Activated CD4-positive, alpha-beta T cell treated with anti-CD3 and anti-CD28 coated beads, Interleukin-2, amount 10 ng/mL, durations not matched to agents 7 days and 5 days (primary cell): ENCODE measurements around the gene RCN1. TPM values are rescaled to one million over a fixed set of nuclear protein-coding genes. Genes with fewer than 3 reads are reported as not detected.
A peak's percentile ranks its signal among the peaks of the same experiment; 100 is the strongest.
"Not testable (repeated sequence)": the region's sequence is repeated elsewhere in the genome, so short reads cannot be mapped to it uniquely, and the experiment has no call there.

ENCODE experiments used
- CTCF ChIA-PET: fragments of 350-600 bp; sonication (Branson Sonifier 250); formaldehyde crosslinking; loops from one replicate; lab custom pipeline; 2021; ENCODE audit warnings: antibody characterized with exemption; lab: Charles Lee
- POLR2A ChIA-PET: fragments of 350-600 bp; sonication (Branson Sonifier 250); formaldehyde crosslinking; loops from one replicate; lab custom pipeline; 2021; ENCODE audit warnings: antibody characterized with exemption; lab: Charles Lee
- DNase-seq: peaks from one replicate; pipeline ENCODE4 v3.0.0-alpha.2; 2020
- H3K27ac Mint-ChIP-seq: one replicate; pipeline ENCODE4 v1.8.0; 2021; ENCODE audit warnings: mild to moderate bottlenecking, moderate library complexity, mixed read lengths
- H3K27me3 Mint-ChIP-seq: one replicate; pipeline ENCODE4 v1.8.0; 2021; ENCODE audit warnings: mixed read lengths
- H3K36me3 Mint-ChIP-seq: one replicate; pipeline ENCODE4 v1.8.0; 2021; ENCODE audit warnings: low read depth, mixed read lengths
- H3K4me1 Mint-ChIP-seq: one replicate; pipeline ENCODE4 v1.8.0; 2021; ENCODE audit warnings: mixed read lengths
- H3K4me3 Mint-ChIP-seq: one replicate; pipeline ENCODE4 v1.8.0; 2021; ENCODE audit warnings: mild to moderate bottlenecking, moderate library complexity, mixed read lengths
- H3K9me3 Mint-ChIP-seq: one replicate; pipeline ENCODE4 v1.8.0; 2021; ENCODE audit warnings: mixed read lengths
- total RNA-seq, 2 experiments: library from RNA; stranded (reverse); gene quantifications; one replicate each; pipeline ENCODE4 v1.2.3, GENCODE V29; 2021

RCN1 gene
- total RNA-seq = 10 to 100 TPM; 16.8 to 17.4 TPM

DNA sequence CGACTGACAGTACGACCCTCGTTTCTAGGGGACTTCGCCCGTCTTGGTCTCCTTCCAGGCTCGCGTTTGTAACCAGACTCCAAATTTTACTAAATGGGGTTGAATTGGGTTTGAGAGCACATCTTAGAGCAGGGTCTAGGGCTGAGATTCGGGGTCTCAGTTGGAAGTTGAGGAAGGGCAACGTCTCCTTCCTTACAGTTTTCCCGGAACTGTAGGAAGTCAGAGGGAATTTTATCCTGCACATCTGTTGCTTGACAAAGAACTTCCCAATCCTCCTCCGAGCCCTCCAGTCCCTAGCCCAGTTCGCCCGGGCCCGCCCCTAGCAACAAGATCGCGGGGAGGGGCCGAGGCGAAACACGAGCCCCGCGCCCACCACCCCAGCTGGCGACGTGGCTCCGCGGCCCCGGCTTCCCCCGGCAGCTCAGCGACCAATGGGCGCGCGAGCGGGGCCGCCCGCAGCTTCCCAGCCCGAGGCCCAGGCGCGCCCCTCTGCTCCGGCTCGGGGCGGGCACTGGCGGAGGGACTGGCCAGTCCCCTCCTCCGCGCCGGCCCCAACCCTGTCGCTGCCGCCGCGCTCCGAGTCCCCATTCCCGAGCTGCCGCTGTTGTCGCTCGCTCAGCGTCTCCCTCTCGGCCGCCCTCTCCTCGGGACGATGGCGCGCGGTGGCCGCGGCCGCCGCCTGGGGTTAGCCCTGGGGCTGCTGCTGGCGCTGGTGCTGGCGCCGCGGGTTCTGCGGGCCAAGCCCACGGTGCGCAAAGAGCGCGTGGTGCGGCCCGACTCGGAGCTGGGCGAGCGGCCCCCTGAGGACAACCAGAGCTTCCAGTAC lies at the start of gene RCN1:
TSS of gene RCN1 (plus strand) at position 530 of the 826 bp plus-strand sequence. CDS start at position 653, 123 bp downstream.
- ChIA-PET POLR2A (no interaction called here), CTCF (interaction anchor here (1.3 kb wide), 1 partner anchor 85 kb away, joined by 4 read pairs; no protein-coding TSS in a partner anchor)
- H3K9me3 Mint-ChIP-seq = no peaks in the 10 kb centered on the region
- peaks cover 12% of the 10 kb centered on the region for H3K36me3 Mint-ChIP-seq
- peak within 1 kb of the TSS; percentile 94 for H3K27ac Mint-ChIP-seq
- peaks cover 36% of the 10 kb centered on the region for H3K4me1 Mint-ChIP-seq
- peak within 1 kb of the TSS; percentile 82 for H3K4me3 Mint-ChIP-seq
- peak; percentile 43 for DNase-seq
- peaks cover 16% of the 10 kb centered on the region for H3K27me3 Mint-ChIP-seq

DNA sequence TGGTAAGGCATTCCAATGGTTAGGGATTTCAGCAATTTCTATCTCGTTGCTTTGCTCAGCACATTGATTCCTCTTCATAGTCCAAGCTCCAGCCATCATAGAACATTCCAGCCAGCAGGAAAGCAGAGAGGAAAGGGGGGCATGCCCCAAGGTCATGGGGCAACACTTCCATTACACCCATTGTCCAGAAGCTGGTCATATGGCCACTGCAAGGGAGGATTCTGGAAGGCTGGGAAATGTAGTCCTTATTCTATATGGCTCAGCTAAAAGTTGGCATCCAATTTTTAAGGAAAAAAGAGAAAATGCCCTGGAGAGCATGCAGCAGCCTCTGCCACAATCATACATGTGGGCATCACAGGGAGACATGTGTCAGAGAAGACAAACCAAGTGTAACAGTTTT lies 47.1 kb upstream of the RCN1 start:
- Mint-ChIP-seq H3K36me3 (no peaks in the 10 kb centered on the region), H3K27ac (no peak overlapping the region), H3K4me3 (no peak overlapping the region), H3K4me1 (no peaks in the 10 kb centered on the region), H3K9me3 (no peaks in the 10 kb centered on the region), H3K27me3 (peaks cover 10% of the 10 kb centered on the region)
- POLR2A ChIA-PET = no interaction called here
- CTCF ChIA-PET = no interaction called here
- no peak for DNase-seq

DNA sequence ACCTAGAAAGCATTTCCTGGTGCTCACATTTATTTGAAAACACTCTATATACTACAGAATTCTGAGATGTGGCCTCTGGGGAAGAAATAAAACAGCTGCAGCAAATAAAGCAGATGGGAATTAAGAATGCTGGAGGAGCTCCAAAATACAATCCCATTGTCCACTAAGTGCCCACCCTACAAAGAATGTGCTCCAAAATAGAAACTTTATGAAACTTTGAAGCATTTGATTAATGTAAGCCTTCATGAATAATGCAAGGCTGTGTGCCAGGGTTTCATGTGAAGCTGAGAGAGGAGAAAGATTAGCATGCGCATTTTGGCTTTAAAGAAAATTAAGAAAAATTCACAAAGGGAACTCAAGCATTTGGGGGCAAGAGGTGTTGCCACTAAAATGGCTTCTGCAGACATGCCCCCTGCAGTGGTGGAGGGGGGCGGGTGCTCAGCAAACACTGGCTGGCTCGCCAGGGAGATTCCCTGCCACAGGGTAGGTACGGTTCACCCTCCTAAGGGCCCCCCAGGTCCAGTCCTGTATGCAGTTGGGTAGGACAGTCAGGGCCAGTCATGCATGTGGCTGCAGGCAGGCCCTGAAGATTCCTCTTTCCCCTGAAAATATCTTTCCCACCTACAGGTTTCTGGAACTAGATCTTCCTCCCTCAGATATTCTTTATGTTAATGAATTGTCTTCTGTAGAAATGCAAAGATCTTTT lies 46.6 kb upstream of the RCN1 start:
- no peak overlapping the region for H3K4me3 Mint-ChIP-seq

DNA sequence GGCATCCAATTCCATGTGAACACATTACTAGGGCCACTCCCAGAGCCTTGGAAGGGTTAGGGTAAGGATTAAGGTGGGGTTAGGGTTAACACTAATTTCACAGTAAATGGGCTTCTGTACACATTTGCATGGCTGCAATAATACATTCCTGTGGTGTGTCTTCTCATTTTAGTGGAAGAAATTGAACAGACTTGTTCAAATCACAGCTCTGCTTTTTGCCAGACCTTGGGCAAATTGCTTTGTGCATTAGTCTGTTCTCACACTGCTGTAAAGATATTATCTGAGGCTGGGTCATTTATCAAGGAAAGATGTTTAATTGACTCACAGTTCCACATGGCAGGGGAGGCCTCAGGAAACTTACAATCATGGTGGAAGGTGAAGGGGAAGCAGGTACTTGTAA lies 45.4 kb upstream of the RCN1 start:
- Mint-ChIP-seq H3K4me3 (no peak overlapping the region), H3K27me3 (peaks cover 10% of the 10 kb centered on the region), H3K27ac (no peak overlapping the region), H3K9me3 (no peaks in the 10 kb centered on the region), H3K4me1 (no peaks in the 10 kb centered on the region), H3K36me3 (no peaks in the 10 kb centered on the region)
- DNase-seq = no peak
- CTCF ChIA-PET = interaction anchor here (0.8 kb wide), 1 partner anchor 131 kb away, joined by 5 read pairs; no protein-coding TSS in a partner anchor
- POLR2A ChIA-PET = no interaction called here

More for the DNA sequence above, 46.6 kb upstream of the RCN1 start:
- H3K9me3 Mint-ChIP-seq = no peaks in the 10 kb centered on the region
- H3K27ac Mint-ChIP-seq = no peak overlapping the region
- H3K36me3 Mint-ChIP-seq = no peaks in the 10 kb centered on the region
- no peak for DNase-seq
- no peaks in the 10 kb centered on the region for H3K4me1 Mint-ChIP-seq
- ChIA-PET POLR2A (no interaction called here), CTCF (no interaction called here)
- peaks cover 10% of the 10 kb centered on the region for H3K27me3 Mint-ChIP-seq

DNA sequence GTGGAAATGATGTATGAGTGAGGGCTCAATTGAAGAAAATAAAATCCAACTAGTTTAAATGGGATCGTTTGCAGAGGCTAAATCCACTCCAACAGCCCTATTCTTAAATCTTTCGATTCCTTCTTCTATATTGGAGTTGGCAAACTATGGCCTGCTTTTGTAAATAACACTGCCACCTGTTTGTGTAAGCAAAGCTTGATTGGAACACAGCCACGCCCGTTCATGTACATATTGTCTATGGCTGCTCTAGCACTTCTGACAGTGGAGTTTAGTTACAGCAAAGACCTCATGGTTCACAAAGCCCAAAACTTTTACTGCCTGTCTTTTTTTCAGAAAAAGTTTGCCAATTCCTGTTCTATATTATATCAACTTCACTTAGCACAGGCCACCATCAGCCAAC lies 40.6 kb upstream of the RCN1 start:
- POLR2A ChIA-PET = no interaction called here

DNA sequence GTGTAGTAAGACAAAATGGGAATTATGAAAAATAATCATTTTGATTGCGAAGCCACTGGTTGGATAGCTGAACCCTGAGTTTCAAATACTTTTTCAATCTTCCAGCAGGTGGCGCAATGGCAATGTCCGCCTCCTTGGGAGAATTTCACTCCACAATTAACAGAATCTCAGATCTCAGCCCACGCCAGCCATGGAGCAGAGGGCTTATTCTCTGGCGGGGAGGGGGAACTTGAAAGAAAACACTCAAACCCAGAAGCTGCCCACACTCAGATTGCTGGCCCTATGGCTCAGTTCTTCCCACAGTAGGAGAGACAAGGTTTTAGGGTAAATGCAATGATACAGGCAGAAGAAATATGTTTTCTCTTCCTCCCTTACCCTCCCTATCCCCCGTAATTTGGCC lies 38.7 kb upstream of the RCN1 start:
- Mint-ChIP-seq H3K4me1 (no peaks in the 10 kb centered on the region), H3K4me3 (no peak overlapping the region), H3K9me3 (no peaks in the 10 kb centered on the region), H3K27ac (no peak overlapping the region), H3K27me3 (peaks cover 21% of the 10 kb centered on the region), H3K36me3 (no peaks in the 10 kb centered on the region)
- peak; percentile 64 for DNase-seq
- CTCF ChIA-PET = interaction anchor here (0.7 to 1.0 kb wide), 2 partner anchors 115 to 128 kb away, joined by 4 read pairs; no protein-coding TSS in a partner anchor
- POLR2A ChIA-PET = no interaction called here

More for the DNA sequence above, 40.6 kb upstream of the RCN1 start:
- DNase-seq = no peak
- Mint-ChIP-seq H3K9me3 (no peaks in the 10 kb centered on the region), H3K4me3 (no peak overlapping the region), H3K36me3 (no peaks in the 10 kb centered on the region), H3K4me1 (no peaks in the 10 kb centered on the region), H3K27ac (no peak overlapping the region), H3K27me3 (peaks cover 20% of the 10 kb centered on the region)
- CTCF ChIA-PET = no interaction called here

DNA sequence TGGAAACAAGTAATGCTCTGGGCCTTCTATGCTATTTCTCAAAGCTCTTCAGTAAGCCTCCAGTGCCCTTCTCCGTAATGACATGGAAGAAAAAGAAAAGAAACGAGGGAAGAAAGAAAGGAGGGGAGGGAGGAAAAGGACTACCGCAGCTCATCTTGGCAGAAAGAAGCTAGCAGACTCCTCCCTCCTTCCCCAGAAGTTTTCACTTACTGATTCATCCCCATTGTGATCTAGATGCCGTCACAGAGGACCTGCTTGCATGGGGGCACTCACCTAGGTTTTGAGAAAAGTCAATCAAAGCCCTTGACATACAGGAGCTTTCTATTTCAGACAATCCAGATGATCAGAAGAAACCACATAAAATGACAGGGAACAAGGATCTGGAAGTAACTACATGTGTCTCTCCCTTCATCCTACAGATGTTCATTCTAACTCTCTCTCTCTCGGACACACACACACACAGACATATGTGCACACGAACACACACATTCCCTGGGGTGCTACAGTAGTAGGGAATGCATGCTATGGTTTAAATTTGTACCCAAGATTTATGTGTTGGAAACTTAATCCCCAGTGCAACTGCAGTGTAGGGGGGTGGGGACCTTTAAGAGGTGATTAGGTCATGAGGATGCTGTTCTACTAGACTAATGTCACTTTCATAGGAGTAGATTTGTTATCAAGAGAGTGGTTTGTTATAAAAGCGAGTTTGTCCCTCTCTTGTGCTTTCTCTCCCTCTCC lies 37.6 kb upstream of the RCN1 start:
- DNase-seq = no peak
- ChIA-PET POLR2A (no interaction called here), CTCF (interaction anchor here (1.0 kb wide), 1 partner anchor 114 kb away, joined by 4 read pairs; no protein-coding TSS in a partner anchor)
- Mint-ChIP-seq H3K36me3 (no peaks in the 10 kb centered on the region), H3K4me3 (no peak overlapping the region), H3K4me1 (no peaks in the 10 kb centered on the region), H3K27ac (no peak overlapping the region), H3K9me3 (no peaks in the 10 kb centered on the region), H3K27me3 (peaks cover 27% of the 10 kb centered on the region)

DNA sequence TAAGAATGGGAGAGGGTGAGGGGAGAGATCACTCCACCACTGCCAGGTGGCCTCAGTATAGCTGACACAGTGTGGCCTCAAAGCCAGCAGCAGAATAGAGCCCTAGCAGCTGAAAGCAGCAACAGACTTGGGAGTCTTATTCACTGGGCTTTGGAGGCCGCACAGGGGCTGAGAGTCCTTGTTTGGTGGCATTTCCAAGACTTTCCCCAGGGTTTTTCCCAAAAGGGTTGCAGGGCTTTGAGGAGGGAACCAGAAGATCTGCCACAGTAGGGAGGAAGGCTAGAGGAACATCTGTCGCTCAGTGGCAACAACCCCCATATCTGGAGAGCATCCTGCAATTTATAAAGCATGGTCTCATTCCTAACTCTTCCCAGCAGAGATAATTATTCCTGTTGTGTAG lies 35.0 kb upstream of the RCN1 start:
- DNase-seq = no peak
- Mint-ChIP-seq H3K4me3 (no peak overlapping the region), H3K4me1 (no peaks in the 10 kb centered on the region), H3K36me3 (no peaks in the 10 kb centered on the region), H3K27ac (no peak overlapping the region), H3K9me3 (no peaks in the 10 kb centered on the region), H3K27me3 (peaks cover 32% of the 10 kb centered on the region)
- POLR2A ChIA-PET = no interaction called here
- CTCF ChIA-PET = no interaction called here

DNA sequence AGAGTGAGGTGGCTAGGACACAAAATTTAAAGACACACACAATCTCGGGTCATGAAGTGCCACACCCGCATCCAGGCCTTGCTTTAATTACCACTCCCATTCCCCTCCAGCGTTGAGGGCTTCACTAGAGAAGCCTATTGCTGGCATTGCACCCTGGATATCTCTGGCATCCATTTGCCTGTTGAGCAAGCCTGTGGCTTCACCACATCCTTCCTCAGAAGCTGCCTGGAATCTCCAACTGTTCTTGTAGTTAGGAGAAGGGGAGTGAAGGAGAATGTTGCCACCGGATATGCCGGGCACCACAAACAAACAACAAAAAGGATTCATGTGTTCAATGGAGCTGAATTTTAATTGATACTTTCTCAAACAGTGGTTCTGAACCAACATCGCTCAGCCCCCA lies 34.4 kb upstream of the RCN1 start:
- peak overlapping the region; percentile 43 for H3K27ac Mint-ChIP-seq
- DNase-seq = no peak
- H3K27me3 Mint-ChIP-seq = peaks cover 31% of the 10 kb centered on the region
- POLR2A ChIA-PET = no interaction called here
- H3K4me1 Mint-ChIP-seq = no peaks in the 10 kb centered on the region
- H3K9me3 Mint-ChIP-seq = no peaks in the 10 kb centered on the region
- H3K4me3 Mint-ChIP-seq = no peak overlapping the region
- no peaks in the 10 kb centered on the region for H3K36me3 Mint-ChIP-seq
- CTCF ChIA-PET = no interaction called here

DNA sequence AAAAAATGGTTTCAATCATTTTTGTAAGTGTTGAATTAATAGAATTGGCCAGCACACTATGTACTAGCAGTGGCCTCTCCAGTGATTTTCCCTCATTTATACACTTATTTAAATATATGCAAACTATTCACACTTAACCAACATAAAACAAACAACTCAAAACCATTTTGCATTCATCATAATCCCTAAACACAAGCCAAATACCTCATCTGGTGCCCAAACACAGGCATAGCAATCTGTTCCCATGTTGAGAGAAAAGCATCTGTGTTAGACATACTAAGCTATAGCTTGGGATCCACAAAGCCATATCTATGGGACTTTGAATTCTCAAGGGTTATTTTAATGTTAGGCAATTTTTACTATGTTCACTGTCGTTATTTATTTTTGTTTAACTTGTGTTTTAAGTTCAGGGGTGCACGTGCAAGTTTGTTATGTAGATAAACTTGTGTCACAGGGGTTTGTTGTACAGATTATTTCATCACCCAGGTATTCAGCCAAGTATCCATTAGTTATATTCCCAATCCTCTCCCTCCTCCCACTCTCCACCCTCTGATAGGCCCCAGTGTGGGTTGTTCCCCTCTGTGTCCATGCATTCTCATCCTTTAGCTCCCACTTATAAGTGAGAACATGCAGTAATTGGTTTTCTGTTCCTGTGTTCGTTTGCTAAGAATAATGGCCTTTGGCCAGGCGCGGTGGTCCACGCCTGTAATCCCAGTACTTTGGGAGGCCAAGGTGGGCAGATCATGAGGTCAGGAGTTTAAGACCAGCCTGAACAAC lies 31.0 kb upstream of the RCN1 start:
- Mint-ChIP-seq H3K9me3 (no peaks in the 10 kb centered on the region), H3K36me3 (no peaks in the 10 kb centered on the region), H3K27me3 (peaks cover 33% of the 10 kb centered on the region), H3K4me3 (no peak overlapping the region), H3K27ac (no peak overlapping the region), H3K4me1 (no peaks in the 10 kb centered on the region)
- CTCF ChIA-PET = interaction anchor here (2.0 kb wide), 1 partner anchor 116 kb away, joined by 5 read pairs; no protein-coding TSS in a partner anchor
- DNase-seq = no peak
- POLR2A ChIA-PET = no interaction called here

DNA sequence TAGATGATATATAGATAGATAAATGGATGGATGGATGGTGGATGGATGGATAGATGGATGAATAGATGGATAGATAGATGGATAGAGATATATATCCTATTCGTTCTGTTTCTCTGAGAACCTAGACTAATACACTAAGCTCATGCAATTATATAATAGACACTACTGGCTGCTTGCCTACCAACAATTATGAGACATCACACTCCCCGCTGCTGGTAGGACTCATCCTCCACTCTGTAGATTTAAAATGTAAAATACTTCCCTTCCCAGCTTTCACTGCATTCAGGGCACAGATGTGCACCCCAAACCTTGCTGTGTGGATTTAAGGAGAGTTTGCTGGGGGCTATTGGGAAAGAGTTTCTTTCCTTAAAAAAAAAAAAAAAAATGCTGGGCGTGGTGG lies 28.3 kb upstream of the RCN1 start:
- Mint-ChIP-seq H3K27me3 (peaks cover 27% of the 10 kb centered on the region), H3K4me1 (no peaks in the 10 kb centered on the region), H3K36me3 (no peaks in the 10 kb centered on the region), H3K4me3 (no peak overlapping the region), H3K27ac (no peak overlapping the region), H3K9me3 (no peaks in the 10 kb centered on the region)
- CTCF ChIA-PET = interaction anchor here (0.6 kb wide), 1 partner anchor 818 kb away, joined by 5 read pairs; no protein-coding TSS in a partner anchor
- POLR2A ChIA-PET = no interaction called here
- no peak for DNase-seq

DNA sequence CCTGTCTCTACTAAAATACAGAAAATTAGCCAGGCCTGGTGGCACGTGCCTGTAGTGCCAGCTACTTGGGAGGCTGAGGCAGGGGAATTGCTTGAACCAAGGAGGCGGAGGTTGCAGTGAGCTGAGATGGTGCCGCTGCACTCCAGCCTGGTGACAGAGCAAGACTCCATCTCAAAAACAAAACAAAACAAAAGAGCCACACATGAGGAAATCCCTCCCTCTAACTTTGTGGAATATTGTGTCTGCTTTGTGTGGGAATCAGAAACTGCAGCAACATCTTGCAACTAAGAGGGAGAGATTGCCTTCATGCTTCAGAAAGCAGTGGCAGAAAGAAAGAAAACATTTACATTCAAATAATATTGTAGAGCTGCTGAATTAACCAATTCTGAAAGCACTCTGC lies 27.8 kb upstream of the RCN1 start:
- POLR2A ChIA-PET, DNase-seq, H3K4me3 Mint-ChIP-seq, H3K4me1 Mint-ChIP-seq, H3K27ac Mint-ChIP-seq, H3K36me3 Mint-ChIP-seq, H3K9me3 Mint-ChIP-seq: not testable (repeated sequence)
- CTCF ChIA-PET = interaction anchor here (0.6 kb wide), 1 partner anchor 817 kb away, joined by 5 read pairs; no protein-coding TSS in a partner anchor
- H3K27me3 Mint-ChIP-seq = peaks cover 23% of the 10 kb centered on the region
